HG03196 (cell line): ENCODE data around the gene KDM4C.
A peak's percentile ranks its signal among the peaks of the same experiment; 100 is the strongest.

Experiments used
- ATAC-seq: cut with Tn5 transposase; IDR thresholded peaks from one replicate; pipeline ENCODE4 v1.9.1; 2021; ENCODE audit not compliant: unreplicated experiment

KDM4C gene

DNA sequence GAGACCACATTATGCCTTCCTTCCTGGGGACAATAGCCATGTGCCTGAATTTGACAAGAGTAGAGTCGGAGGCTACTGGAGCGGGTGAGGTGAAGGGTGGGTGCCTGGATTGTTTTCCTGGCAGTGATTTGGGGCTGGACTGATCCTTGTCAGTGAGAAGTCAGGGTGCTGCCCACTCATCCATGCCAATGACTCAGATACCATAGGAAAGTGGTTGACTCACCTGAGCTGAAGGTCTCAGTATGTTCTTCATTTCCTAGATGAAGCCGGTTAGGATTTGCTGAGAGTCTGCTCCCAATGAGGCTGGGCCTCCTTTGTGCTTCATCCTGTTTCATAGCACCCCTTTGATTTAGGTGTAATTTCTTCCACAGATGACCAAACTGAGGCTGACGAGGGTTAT, 366.0 kb downstream of the KDM4C start:
- no peak for ATAC-seq

DNA sequence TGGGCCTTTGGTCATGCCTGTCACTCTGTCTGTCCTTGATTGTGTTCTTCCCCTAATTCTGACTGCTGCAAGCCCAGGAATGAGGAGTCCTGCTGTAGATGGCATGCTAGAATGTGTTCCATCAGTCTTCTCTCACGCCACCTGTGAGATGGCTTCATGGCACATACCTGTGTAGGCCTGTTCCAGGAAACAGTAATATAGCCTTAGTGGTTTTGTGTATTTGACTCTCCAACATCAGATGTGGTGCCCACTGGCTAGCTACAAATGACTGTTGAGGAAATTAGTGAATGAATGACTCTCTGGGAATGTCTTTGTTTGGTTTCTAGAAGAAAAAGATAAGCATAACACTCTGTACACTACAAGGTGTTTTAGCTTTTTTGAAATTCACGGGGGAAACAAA, 367.5 kb downstream of the KDM4C start:
- no peak for ATAC-seq

DNA sequence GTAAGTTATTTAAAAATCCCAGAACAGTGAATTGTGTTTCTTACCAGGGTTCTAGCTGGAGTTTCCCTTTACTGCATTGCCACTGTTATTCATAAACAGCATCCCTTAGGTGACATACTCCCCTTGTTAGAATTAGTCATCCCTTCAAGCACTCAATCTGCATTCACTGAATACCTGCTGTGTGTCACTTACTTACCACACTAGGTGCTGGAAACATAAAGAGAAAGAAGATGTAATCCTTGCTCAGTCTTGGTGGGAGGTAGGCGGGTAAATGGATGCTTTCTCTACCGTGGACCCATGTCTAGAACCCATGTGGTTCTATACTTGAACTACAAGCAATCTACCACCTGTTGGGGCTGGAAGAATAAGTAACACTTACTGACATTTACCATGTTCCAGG, 371.6 kb downstream of the KDM4C start:
- no peak for ATAC-seq

DNA sequence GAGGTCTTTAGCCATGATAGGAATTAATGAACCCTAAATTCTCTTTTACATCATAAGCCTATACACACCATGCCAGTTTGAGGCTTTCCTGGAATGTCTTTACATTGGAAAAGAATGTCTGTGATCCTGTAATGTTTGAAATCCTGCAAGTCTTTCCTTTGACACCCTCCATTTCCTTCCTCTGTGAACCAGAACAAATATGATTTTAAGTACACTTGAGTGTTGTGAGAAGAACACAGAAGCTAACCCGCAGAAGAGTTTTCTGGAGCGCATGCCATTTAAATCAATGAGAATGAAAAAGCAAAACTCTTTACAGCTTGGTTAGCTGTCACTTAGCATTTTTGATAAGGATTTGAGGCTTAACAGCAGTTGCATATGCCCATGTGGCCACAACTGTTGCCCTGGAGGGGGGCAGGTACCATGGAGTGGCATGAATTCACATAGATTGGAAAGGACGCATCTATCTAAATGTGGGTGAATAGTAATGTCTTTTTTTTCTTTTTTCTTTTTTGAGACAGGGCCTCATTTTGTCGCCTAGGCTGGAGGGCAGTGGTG, 372.6 kb downstream of the KDM4C start:
- no peak for ATAC-seq

DNA sequence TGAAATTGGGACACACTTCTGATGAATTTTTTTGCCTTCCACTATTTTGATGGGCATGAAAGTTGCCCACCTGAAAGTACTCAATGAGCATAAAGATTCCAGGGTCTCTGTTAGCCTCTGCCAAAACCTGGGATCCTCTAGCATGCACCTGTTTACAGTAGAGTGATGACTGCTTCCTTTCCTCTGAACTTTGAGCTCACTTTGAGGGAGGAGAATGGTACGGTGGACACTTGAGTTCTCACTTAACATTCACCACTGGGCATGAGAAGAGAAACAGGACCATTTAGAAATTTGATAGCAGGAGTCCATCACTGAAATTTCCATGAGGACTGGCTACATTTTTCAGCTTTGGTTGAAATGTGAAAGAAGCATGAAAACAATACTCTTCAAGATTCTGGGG, 374.8 kb downstream of the KDM4C start:
- no peak for ATAC-seq

DNA sequence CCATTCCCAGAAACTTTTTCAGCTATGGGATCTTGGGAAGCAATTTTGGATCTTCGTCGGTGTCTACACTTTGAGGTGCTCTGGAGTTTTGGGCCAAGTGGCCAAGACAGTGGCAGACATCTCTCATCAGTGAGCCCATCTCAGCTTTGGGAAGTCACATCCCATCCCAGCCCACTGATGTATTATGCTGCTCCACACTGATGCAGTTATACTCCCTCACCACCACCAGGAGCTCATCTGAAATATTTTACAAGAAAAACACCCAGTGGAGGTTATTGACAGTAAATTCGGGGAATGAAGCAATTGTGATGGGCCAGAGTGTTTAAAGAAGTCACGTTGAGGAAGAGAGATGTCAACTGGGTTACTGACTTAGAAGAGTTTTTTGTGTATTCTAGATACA, 378.0 kb downstream of the KDM4C start:
- no peak for ATAC-seq

DNA sequence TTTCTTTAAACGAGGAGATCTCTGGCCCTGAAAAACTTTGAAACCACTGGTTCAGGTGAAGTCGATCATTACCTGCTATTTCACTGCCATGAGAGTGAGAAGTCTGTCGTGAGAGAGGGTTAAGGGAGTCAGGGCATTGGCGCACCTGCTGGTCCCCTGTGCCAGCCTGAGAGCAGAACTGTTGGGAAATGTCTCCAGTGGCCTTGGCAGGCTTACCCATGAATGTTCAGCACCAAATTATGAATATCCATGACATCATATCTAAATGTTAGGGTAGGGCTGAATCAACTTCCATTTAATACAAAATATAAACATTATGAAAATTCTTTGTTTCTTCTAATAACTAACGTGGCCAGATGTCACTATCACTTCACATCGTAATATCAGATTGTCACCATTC, 379.3 kb downstream of the KDM4C start:
- no peak for ATAC-seq

DNA sequence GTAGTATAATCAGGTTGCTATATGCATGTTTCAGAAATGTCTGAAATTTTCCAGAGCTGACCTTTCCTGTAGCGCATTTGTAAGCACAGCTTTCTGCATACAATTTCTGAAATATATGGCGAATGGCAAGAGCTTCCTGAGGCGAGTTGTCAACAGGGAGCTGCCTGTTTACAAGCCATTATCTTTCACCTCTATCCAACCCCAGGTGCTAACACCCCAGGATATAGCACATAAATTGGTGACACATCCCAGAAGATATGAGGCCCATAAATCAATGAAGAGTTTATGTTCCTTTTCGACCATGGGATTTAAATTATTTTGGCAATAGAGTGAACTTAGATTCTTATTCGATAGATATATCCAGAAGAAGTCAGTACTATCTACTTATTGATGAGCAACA, 379.8 kb downstream of the KDM4C start:
- ATAC-seq: no peak

DNA sequence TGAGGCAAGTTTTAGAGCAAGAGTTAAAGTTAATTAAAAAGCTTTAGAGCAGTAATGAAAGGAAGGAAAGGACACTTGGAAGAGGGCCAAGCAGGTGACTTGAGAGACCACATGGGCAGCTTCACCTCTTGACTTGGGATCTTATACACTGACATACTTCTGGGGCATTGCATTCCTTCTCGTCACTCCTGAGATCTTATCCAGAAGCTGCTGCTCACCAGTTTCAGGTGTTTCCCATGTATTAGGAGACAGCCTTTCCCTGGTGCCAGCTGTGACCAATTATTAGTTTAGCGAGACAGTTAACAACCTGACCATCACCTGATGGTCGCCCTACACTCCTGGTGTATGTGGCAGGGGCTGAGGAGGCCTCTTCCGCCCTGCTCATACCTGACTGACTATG, 382.1 kb downstream of the KDM4C start:
- no peak for ATAC-seq

DNA sequence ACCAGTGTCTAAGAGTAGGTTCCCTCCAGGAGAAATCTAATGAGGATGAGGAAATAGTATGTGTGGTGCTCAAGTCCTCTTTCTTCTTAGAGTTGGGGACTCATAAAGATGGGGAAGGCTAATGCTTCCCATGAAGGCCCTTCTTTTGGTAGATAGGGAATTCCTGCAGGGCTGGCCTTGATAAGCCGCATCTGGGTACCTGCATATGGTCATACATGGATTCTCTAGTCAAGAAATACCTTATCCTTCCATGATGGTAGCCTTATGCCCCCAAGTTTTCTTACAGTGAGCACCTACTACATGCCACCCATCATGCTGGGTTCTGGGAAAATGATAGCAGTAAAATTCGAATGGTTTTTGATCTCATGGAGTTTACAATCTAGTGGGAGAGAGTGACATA, 382.6 kb downstream of the KDM4C start:
- ATAC-seq: no peak

DNA sequence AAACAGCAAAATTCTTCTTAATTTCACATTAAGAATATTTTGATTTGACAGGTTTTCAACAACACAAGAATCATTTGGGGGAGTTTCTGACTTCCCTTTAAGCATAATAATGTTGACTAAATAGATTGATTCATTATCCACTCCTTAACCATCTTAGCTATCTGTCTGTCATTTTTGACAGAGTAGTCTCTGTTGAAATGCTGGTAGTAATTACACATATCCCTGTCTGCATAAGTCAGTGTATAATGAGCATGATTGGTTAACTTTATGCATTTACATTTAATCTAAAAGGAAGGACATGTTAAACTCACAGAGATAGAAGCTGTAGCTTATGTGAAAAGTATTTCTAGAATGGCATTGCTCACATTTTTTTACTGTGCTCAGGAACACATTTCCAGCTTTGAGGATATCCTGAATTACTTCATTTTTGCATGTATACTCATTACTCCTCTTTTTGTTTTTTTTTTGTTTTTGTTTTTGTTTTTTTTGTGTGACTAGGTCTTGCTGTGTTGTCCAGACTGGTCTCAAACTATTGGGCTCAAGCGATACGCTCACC, 385.9 kb downstream of the KDM4C start:
- no peak for ATAC-seq

DNA sequence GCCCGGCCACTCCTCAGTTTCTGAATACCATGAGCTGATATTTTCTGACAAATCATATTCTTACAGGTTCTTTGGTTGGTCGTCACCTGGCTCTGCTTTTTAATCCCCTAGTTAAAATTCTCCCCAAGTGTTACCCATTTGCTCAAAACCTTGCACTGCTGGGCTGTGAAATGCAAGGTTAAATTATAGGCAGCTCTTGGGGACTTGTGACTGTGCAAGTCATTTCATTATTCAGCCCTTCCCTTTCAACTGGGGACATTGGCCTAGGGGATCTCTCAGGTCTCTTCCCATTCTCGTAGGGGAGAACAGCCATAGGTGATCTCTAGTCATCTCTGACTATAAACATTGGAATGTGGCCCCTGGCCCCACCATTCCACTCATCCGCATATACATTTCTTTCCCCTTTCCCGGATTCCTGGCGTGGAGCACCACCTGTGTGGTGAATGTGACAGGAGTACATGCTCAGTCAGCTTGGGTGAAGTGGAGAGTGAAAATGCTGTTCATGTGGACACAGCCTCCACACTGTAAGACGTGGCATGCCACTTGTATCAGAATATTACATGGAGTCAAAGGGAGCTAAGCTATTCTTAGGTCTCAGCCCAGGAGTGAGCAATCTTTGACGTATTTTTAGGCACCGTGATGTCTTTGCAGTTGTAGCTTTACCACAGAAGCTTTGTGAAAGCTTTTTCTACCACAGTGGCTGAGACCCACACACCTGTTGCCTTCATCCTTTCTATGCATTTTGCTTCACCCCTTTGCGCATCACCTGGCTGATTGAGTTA, 386.7 kb downstream of the KDM4C start:
- ATAC-seq: no peak

DNA sequence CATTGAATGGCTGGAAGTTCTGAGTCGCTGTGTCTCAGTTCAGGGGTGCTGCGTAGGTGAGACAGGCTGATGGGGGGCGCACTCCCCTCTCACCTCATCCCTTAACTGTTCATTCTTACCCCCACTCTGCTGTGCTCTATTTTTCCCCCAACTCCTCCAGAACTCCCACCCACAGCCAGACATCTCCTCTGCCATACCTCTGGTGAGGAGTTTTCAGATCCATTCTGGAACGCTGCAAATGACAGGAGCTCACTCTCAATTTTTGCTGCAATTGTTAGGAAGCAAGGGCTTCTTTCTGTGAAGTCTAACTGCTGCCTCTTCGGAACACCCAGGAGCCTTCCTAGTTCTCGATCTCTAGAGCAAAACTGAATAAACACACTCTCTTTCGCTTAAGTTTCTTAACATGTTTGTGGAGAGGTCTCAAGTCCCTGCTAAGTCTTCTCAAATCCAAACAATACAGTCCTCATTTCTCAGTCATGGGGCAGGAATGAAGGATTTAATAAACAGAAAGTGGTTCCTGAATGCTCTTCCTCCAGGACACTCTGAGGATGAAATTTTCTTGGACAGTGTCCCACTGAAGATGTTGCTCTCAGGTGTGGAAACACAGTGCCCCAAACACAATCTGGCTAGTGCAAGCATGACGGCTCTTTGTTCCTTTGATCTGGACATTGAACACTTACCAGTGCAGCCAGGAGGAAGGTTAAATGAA, 387.7 kb downstream of the KDM4C start:
- ATAC-seq: no peak

DNA sequence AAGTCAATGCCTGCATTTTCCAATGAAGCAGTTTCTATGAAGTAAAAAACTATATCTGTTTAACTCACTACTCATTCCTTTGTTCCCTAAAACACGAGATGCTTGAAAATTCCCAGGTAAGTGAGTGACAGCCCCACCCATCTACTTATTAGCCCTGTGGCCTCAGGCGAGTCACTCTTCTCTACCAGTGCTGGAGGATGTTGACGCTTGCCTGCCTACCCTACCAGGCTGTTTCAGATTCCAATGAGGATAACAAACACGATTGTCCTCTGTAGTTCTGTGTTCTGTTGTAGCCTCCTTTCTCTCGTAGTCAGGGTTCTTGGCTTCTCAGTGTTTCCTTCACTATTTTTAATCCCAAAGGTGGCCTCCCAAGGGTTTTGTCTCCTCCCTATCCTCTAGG, 388.8 kb downstream of the KDM4C start:
- ATAC-seq: no peak

DNA sequence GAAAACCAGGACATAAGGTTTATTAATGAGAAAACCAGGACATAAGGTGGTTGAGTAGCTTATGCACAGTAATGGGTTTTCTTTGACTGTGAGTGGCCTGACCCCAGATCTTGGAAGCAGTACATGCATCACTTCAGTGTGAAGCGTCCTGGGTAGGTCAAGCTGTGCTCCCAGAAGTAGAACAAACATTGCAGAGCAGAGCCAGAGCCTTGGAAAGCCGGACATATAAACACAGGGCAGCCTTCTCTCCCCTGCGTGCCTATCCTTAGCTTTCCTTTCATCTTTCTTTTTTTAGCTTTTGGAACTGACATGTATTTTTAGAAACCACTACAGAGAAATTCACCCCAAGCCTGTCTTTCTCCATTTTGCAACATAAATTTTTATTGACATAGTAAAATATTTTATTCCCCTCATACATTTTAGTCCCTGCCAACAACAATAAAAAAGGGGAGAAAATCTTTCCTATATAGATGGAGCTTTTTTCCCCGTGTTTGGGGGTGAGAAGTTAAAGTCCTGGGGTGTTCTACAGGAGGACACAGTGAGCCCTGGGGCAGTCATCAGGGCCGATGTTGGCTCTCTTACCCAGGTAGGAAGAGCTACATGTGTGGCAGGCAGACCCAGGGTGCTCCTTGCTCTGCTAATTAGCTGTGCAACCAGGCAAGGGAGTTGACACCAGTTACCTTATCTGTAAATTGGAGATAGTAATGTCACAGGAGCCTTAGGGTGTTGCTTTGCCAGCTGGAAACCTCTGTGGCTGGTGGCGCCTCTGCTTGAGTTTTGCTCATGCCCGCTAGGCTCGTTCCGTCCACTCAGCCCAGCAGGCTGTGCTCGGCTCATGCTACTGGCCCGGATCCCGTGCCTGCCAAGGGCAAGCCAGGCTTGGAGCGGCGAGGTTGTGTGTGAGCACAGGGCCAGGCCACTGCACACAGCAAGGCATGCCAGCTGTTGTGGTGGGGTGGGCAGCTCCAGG, 389.6 kb downstream of the KDM4C start:
- ATAC-seq: no peak

DNA sequence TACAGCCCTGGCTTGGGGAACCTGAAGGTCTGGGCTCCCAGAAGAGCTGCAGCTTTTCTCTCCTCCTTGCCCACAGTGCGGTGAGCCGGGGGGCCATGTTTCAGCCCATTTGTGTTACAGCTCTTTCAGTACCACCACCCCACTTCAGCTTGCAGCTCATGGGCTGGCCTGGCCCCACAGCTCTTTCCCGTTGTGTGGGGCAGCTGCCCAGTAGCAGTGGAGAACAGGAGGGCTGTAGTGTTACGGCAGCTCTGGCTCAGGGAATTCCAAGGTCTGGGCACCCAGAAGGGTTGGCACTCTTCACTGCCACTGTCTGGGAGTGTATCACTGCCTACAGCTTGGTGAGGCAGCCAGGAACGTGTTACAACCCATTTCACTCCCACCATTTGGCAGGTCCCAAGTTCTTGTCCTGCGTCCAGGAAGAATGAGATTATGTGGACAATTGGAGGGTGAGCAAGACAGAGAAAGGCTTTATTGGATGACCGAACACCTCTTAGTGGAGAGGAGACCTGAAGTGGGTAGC, 390.5 kb downstream of the KDM4C start:
- no peak for ATAC-seq

DNA sequence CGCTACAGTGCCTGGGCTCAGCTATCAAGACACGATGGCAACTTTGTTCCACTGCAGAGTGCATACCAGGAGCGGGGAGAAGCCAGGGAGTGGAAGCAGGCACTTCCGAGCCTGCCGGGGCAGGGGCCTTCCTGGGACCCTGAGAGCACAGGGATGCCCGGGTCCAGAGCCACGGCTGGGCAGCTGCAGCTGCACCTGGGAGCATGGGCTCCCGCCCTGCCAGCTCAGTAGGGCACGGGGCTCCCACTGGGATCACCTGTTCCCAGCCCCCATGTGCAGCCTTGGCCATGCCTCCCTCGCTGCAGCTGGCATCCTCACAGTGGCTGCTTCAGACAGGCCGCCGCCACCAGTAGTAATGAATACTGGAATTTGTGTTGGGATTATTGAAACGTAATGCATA, 391.5 kb downstream of the KDM4C start:
- no peak for ATAC-seq

DNA sequence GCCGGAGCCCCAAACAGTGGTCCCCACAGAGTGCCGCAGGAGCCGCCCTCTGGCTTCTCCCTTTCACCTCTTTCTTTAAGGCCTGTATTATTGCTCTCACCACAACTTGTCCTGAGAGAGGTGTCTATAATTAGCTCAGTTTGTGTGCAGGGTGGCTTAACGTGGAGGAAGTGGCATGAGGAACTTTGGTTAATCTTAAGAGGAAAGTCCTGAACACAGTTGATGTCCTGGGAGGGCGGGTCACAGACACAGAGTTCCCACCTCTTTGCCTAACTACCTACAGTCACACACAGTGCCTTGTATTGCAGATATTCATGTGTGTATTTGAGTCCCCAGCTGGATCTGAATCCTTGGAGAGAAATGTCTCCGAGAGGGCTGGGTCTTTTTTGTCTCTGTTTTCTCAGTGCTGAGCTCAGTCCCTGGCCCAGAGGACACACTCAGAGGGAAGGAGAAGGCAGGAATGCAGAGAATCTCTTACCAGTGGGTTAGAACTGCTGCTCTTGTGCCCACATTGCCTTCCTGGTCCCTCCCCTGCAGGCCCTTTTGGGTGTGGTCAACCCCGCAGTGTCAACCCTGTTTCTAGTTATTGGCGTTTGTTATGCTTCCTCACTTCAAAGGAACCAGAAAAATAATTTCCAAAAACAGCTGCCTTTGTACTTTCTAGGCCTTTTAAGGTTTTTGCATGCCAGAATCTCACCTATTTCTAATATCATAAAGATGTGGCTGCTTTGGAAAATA, 392.5 kb downstream of the KDM4C start:
- ATAC-seq: peak; percentile 59

DNA sequence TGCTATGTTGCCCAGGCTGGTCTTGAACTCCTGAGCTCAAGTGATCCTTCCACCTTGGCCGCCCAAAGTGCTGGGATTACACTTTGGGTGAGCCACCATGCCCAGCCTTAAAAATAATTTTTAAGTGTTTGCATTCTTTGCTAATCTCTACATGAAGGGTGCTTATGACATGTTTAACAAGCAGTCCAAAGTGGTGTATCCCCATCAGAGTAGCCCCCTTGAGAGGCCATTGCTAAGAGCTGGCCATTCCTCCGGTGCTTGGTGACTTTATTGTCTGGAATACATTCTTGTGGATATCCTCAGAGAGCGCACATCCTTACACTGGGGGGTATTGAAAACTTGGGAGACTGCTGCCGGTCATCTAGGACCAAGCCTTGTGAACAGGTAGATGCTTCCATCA, 395.4 kb downstream of the KDM4C start:
- no peak for ATAC-seq

DNA sequence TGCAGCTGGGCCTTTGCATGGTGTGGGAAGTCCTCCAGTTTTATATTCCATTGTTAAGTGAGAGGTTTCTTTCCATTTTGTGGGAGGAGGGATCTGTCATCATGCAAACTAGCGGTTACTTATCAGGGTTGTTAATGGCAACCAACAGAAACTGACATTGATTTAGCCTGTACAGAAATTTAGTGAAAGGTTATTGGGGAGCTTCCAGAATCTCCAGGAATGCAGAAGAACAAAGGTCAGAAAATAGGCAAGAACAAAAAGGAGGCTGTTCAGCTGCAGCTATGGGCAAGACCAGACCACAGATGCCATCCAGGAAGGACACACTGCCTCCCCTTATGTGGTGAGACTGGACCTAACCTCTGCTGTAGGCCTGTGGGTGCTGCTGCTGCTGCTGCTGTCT, 395.8 kb downstream of the KDM4C start:
- no peak for ATAC-seq
